Measurements from ENCODE around the gene MEX3D.

MEX3D gene

GRCh38 chr19:1612114-1613086, 44.3 kb upstream of the MEX3D start:
- TF ChIP-seq, protein P1, sequence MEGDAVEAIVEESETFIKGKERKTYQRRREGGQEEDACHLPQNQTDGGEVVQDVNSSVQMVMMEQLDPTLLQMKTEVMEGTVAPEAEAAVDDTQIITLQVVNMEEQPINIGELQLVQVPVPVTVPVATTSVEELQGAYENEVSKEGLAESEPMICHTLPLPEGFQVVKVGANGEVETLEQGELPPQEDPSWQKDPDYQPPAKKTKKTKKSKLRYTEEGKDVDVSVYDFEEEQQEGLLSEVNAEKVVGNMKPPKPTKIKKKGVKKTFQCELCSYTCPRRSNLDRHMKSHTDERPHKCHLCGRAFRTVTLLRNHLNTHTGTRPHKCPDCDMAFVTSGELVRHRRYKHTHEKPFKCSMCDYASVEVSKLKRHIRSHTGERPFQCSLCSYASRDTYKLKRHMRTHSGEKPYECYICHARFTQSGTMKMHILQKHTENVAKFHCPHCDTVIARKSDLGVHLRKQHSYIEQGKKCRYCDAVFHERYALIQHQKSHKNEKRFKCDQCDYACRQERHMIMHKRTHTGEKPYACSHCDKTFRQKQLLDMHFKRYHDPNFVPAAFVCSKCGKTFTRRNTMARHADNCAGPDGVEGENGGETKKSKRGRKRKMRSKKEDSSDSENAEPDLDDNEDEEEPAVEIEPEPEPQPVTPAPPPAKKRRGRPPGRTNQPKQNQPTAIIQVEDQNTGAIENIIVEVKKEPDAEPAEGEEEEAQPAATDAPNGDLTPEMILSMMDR (conservative IDR thresholded peaks at IDR 0.05; ENCODE audit: low read depth, low read length): no peak
- H3K4me3 ChIP-seq (ENCODE audit: low read depth, low read length): no peak overlapping the region
- DNase-seq (ENCODE audit: low read depth): no peak

GRCh38 chr19:1611353-1611752, 43.2 kb upstream of the MEX3D start:
- TF ChIP-seq, protein P1 (conservative IDR thresholded peaks at IDR 0.05; ENCODE audit: low read depth, low read length): no peak
- no peak for DNase-seq (ENCODE audit: low read depth)
- no peak overlapping the region for H3K4me3 ChIP-seq (ENCODE audit: low read depth, low read length)

DNA sequence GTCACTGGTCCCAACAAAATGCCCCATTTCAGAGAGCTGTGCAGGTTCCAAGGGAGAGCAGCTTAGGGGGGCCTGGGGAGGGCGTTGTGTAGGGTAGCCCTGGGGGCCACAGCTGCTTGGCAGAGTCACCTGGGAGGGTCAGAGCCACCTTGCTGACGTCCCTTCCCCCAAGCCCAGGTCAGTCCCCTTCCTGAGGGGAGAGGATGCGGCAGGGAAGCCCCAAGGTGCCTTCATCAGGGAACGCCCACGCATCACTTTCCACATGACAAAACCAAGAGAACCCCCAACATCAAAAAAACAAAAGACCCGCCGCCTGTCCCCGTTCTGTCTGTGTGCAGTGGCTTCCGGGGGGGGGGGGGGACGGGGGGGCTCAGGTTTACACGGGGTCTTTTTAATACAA, 42.5 kb upstream of the MEX3D start:
- TF ChIP-seq, protein P1 (conservative IDR thresholded peaks at IDR 0.05; ENCODE audit: low read depth, low read length): no peak
- no peak overlapping the region for H3K4me3 ChIP-seq (ENCODE audit: low read depth, low read length)
- no peak for DNase-seq (ENCODE audit: low read depth)

- DNase-seq (ENCODE audit: low read depth): no peak
- TF ChIP-seq, protein P1 (conservative IDR thresholded peaks at IDR 0.05; ENCODE audit: low read depth, low read length): no peak
- H3K4me3 ChIP-seq (ENCODE audit: low read depth, low read length): no peak overlapping the region
These were observed 41.8 kb upstream of the MEX3D start for GRCh38 chr19:1609680-1610474.

GRCh38 chr19:1609103-1609396, 40.9 kb upstream of the MEX3D start:
- H3K4me3 ChIP-seq (ENCODE audit: low read depth, low read length): no peak overlapping the region
- no peak for DNase-seq (ENCODE audit: low read depth)
- TF ChIP-seq, protein P1 (conservative IDR thresholded peaks at IDR 0.05; ENCODE audit: low read depth, low read length): no peak

GRCh38 chr19:1608359-1609102, 40.4 kb upstream of the MEX3D start:
- TF ChIP-seq, protein P1 (conservative IDR thresholded peaks at IDR 0.05; ENCODE audit: low read depth, low read length): no peak
- H3K4me3 ChIP-seq (ENCODE audit: low read depth, low read length): no peak overlapping the region
- peak; percentile 20 for DNase-seq (ENCODE audit: low read depth)
